Stimulated activated CD4-positive, alpha-beta T cell treated with anti-CD3 and anti-CD28 coated beads, Interleukin-1b, Interleukin-23, amount 100 ng/mL, for 4 hours (primary cell): ENCODE data around the gene METRN.
A peak's percentile ranks its signal among the peaks of the same experiment; 100 is the strongest.

Source experiments
- DNase-seq, 2 donors: peaks; one replicate each; pipeline ENCODE4 v3.0.0-alpha.2; 2020; ENCODE audit warnings: low read depth in 2 of 2

The METRN gene

GRCh38 chr16:709566-710499 lies 5.1 kb upstream of the METRN start:
- DNase-seq: no peak

DNA sequence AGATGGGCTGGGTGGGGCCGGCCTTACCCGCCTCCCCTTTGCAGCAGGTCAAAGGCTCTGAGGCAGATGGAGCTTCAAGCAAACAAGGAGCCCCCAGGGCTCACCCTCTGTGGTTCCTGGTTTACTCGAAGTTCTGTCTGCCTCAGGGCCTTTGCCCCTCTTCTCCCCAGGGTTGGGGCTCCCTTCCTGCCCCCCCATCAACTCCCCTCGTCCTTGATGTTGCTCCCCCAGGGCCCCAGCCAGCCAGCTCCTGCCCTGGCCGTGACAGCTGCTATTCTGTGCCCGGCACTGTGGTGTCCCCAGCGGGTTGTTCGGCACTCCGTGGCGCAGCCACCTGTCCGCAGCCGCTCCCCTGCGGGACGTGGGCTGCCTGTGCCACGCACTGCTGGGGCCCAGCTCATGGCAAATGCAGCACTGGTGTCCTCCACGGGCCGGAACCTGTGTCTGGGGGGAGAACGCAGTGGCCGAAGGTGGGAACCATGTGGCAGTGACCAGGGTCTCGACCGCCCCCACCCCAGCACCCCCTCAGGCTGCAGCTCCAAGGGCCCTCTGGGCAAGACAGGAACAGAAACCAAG lies 4.3 kb upstream of the METRN start:
- DNase-seq: no peak

DNA sequence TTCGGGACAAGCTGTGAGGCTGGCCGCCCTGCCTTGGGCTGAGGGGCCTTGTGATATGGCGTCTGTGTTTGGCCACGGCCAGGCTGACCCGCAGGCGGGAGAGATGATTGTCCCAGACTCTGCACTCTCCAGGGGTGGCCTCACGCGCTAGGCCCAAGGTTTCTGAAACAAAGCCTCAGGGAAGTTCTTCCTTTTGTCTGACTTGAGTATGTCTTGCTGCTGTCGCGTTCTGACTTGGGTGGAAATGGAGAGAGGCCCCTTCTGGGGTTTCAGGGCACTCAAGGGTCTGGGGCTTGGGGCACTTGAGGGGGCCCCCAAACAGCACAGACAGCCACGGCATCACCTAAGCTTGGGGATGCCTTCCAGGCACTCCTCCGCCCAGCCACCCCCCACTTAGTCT lies 3.8 kb upstream of the METRN start:
- no peak for DNase-seq

- peak; percentile 74 to 81 for DNase-seq
Measured at GRCh38 chr16:711548-712320, 3.2 kb upstream of the METRN start.

DNA sequence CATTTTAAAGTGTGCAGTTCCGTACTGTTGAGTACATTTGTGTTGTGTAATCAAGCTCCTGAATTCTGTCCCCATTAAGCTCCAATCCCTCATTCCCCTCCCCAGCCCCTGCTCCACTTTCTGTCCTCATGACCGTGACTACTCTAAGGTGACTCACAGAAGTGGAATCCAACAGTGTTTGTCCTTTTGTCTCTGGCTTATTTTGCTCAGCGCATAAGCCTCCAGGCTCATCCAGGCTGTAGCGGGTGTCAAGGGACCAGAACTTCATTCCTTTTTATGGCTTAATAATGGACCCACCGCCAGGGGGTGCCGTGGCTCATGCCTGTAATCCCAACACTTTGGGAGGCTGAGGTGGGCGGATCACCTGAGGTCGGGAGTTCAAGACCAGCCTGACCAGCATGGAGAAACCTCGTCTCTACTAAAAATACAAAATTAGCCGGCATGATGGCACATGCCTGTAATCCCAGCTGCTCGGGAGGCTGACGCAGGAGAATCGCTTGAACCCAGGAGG lies 2.1 kb upstream of the METRN start:
- DNase-seq: peak in 1 of 2 donors; percentile 41

DNA sequence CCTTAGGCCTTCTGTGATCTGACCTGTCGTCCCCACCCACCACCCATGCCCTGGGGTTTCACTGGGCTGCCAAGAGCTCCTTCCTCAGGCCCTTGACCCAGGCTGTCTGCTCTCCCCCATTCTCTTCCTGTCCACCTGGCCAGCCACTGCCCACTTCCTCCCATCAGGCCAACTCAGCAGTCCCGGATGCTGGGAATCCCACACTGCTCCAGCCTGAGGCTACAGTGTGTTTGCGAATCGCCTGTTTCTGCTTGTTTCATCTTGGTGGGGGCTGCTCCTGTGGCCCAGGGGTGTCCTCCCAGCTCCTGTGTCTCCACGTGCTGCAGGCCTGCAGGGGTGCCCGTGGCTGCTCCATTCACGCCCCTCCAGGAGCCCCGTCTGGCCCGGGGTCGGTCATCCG lies 839 bp upstream of the METRN start:
- DNase-seq: no peak

GRCh38 chr16:715477-716199 lies 720 bp downstream of the METRN start:
- DNase-seq: no peak

DNA sequence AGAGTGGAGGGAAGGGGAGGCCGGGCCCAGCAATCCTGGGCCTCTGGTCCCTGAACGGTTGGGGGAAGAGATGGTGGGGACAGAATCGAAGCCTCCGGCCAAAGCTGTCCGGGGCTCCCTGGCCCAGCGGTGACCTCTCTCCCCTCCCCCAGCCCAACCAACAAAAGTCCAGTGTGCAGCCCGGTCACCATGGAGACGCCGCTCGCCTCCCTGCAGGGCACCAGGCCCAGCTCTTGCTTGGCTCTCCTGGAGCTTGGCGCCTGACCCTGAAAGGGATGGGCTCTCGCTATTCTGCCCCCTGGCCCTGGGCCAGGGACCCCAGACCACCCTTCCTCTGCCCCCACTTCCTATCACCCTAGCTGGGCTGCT lies 1.3 kb downstream of the METRN start:
- DNase-seq: no peak

GRCh38 chr16:716768-717325 lies 1.9 kb downstream of the METRN start:
- no peak for DNase-seq

DNA sequence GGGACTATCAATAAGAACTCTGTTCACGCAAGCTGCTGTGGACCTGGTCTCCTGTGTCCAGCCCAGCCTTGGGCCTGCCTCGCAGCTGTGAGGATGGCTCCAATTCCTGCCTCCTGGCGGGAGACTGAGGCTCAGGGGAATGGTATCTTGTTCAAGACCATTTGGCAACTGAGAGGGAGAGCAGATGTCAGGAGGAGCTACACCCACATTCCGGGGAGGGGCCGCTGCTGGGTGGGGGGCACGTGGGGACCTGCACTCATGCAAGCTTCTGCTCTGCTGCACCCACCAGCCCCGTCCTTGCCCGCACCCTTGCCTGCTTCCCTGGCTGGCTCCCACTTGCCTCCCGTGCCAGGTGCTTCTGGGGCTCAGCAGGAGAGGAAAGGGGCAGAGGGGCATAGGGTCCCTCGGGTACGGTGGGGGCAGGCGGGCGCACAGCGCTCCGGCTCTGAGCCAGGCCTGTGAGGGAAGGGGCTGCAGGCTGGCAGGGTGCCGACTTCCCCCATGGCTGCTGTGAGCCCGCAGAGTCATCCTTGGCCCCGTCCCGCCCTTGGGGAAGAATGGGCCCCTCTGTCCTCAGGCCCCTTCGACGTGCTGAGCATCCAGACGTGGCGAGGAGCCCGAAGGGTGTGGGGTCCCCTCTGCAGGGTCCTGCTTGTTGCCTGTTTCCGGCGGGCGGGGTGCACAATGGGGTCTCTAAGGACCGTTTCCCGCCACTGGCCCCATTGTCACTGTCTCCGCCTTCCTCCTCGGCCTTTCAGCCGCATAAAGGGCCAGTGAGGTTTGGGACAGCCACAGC lies 2.7 kb downstream of the METRN start:
- DNase-seq: no peak

- no peak for DNase-seq
Measured at GRCh38 chr16:718389-718788, 3.5 kb downstream of the METRN start.

DNA sequence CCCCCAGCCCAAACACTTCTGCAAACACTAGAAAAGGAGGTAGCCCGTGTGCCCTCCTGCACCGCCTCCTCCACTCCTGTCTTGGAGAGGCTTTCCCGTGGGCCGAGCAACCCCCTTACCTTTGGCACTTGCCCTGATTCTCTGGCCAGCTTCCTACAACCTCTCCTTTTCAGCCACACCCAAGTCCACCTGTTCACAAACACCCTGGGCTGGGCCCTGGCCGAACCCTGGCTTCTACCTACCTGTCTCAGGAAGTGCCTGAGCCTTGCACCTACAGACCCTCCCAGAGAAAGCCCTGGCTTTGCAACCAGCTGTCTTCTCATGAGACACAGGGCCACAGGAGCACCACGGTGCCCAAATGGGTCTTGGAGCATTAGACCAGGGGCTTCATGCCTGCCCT lies 4.0 kb downstream of the METRN start:
- DNase-seq: no peak

DNA sequence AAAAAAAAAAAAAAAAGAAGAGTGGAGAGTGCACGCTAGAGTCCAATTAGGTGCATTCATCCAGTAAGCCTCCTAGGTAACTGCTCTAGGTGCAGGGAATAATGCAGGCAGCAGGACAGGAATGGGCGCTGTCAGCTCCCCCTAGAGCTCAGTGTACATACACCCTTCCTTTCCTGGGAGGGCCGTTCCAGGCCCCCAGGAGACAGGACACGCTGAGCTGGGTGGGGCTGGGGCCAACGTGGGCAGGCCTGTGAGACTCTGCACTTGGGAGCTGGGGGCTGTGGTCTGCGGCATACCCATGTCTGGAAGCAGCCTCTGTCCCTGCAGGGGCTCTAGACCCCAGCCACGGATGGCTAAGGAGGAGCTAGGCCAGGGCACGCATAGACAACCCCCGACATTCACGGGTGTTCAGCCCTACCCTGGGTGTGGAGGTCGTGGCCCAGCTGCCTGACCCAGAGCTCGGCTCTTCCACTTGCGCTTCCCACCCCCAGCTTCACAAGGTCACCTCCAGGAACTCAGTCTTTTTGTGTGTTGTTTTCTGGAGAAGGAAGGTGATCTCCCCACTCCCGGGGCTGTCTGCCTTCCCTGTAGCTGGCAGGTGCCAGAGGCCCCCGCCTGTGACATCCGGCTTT lies 5.0 kb downstream of the METRN start:
- no peak for DNase-seq

DNA sequence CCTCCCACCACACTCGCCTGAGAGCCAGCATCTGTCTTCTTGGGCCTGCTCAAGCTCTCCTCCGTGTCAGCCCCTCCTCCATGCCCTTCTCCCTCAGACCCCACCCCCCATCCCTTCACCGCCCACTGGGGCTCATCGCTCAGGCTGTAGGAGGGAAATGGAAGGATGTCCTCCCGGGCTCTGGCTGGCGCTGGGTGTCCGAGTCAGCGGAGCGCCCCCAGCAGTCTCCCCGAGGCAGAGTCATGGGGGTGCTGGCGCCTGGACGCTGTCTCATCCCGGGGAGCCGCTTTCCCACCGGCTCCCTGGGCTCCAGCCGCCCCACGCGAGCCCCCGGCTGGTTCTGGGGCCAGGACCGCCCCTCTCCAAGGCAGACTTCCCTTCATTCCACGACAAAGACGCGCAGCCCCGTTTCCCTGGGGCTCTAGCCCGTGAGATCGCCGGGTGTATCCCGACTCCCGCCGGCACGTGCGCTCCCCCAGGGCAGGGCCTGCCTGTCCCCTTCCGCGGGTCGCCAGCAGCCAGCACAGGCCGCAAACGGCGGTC lies 5.6 kb downstream of the METRN start:
- peak in 1 of 2 donors; percentile 34 for DNase-seq

DNA sequence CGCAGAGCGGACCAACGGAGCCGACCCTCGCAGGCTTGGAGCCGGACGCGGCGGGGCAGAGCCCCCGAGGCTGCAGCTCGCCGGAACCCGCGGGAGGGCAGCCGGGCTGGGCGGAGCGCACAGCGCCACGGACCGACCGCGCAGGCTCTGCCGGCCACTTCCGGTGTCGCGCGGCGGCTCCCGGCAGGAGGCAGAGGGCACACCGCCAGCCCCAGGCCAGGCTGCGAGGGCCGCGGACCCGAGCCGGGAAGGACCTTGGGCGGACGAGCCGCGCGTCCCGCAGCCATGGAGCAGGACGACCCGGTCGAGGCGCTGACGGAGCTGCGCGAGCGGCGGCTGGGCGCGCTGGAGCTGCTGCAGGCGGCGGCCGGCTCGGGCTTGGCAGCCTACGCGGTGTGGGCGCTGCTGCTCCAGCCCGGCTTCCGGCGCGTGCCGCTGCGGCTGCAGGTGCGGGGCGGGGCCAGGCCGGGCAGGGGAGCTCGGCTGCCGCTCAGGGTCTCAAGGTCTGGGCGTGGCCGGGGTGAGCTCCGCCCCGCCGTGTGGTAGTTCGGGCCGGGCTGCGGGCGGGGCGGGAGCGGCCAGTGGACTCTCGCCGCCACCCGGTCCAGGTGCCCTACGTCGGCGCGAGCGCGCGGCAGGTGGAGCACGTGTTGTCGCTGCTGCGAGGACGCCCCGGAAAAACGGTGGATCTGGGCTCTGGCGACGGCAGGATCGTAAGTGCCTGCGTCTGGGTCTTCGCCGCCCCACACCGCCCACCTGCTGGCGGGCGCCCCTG lies 6.3 kb downstream of the METRN start, which contains the start of gene ANTKMT:
Gene ANTKMT (plus strand): TSS at position 157 of the 775 bp plus-strand sequence. CDS start 129 bp downstream, at position 286.
- peak; percentile 41 to 75 for DNase-seq

DNA sequence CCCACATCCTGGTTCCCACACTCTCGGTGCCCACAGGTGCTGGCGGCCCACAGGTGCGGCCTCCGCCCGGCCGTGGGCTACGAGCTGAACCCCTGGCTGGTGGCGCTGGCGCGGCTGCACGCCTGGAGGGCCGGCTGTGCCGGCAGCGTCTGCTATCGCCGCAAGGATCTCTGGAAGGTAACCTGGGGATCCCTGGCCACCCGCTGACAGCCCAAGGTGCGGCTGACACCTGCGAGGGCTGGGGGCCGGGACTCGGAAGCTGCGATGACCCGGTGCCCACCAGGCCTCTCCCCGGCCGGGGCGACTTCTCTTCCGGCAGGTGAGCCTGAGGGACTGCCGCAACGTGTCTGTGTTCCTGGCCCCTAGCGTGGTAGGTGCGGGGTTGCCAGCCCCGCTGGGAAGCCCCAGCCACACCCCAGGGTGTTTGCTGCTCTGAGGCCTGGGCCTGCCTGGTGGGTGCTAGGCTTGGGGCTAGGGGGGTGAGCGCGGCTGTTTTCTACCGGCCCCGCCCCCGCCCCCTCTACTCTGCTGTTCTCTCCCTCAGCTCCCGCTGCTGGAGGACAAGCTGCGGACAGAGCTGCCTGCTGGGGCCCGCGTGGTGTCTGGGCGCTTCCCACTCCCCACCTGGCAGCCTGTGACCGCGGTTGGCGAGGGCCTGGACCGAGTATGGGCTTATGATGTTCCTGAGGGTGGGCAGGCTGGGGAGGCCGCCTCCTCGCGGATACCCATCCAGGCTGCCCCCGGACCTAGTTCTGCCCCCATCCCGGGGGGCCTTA lies 7.0 kb downstream of the METRN start:
- DNase-seq: no peak

DNA sequence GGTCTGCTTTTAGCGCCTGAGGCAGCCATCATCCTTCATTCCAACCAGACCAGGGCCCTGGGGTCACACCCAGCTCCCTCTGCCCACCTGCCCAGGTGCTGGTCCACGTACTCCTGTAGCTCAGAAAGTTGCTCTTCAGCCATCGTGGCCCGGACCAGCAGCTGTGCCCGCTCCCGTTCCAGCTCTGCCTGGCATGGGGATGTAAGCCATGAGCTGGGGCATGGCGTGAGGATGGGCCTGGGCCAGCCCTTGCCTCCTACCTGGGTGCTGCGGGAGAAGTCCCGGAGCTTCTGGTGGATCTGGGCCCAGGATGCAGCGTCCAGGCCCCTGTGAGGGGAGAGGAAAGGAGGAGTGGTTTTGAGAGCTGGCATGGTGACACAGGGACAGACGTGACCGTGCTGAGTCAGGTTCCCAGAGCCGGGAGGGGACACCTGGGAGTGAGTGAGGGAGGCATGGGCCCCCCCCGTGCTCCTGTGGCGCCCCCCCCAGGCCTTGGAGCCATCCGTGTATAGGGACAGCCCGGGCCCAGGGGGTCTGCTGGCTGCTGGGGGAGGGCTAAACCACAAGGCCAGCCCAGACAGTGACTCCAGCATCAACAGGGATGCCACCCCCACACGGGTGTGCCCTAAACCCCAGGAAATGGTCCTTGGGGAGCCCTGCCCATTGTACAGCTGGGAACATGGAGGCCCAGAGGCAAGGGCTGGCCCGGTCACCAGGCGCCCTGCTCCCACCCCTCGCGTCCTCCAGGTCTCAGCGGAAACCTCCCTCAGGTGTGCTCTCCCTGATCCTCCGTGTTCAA lies 8.1 kb downstream of the METRN start:
- no peak for DNase-seq
